Left lobe of liver (tissue), 2 donors: Measurements from ENCODE around the gene FRMPD1. TPM values are rescaled to one million over a fixed set of nuclear protein-coding genes. Genes with fewer than 3 reads are reported as not detected.
A peak's percentile ranks its signal among the peaks of the same experiment; 100 is the strongest.

Experiments
- ATAC-seq: fragments of 200-7000 bp; cut with Tn5 transposase; one replicate; pipeline ENCODE4 v1.9.1; 2020; ENCODE audit warnings: mild to moderate bottlenecking, moderate library complexity
- DNase-seq: peaks from one replicate; pipeline ENCODE4 v3.0.0-alpha.2; 2020; ENCODE audit warnings: low spot score
- total RNA-seq: library from RNA; stranded (reverse); gene quantifications from one replicate; pipeline ENCODE4 v1.2.1, GENCODE V29; 2021
- donor health status: DM: no; HTN: no; CAD: no; lungs with moderate emphysema.
- donor health status: DM: no; HTN: yes; CAD: no.

FRMPD1 gene
- total RNA-seq, 1 donor from 2014 or later = 0.88 TPM

- ATAC-seq (no peak), DNase-seq (no peak)
These were observed 28.1 kb downstream of the FRMPD1 start for GRCh38 chr9:37678789-37679273.

GRCh38 chr9:37679649-37680402, 29.1 kb downstream of the FRMPD1 start:
- ATAC-seq = no peak
- no peak for DNase-seq

GRCh38 chr9:37682951-37683350, 32.2 kb downstream of the FRMPD1 start:
- ATAC-seq (no peak), DNase-seq (no peak)

GRCh38 chr9:37683531-37684371, 33.0 kb downstream of the FRMPD1 start:
- DNase-seq = no peak
- no peak for ATAC-seq

- ATAC-seq (no peak), DNase-seq (no peak)
These were observed 42.0 kb downstream of the FRMPD1 start for GRCh38 chr9:37692622-37693221.

GRCh38 chr9:37693260-37693659, 42.5 kb downstream of the FRMPD1 start:
- DNase-seq (no peak), ATAC-seq (no peak)

- ATAC-seq = no peak
- no peak for DNase-seq
These were observed 43.6 kb downstream of the FRMPD1 start for GRCh38 chr9:37694355-37694754.

GRCh38 chr9:37696528-37696927, 45.8 kb downstream of the FRMPD1 start:
- ATAC-seq (no peak), DNase-seq (no peak)

- DNase-seq = no peak
- no peak for ATAC-seq
These were observed 49.4 kb downstream of the FRMPD1 start for GRCh38 chr9:37700131-37700530.

- DNase-seq (peak; percentile 61), ATAC-seq (peak; percentile 94)
These were observed 50.1 kb downstream of the FRMPD1 start for GRCh38 chr9:37700900-37701299.

GRCh38 chr9:37705787-37706186, 55.0 kb downstream of the FRMPD1 start:
- ATAC-seq (no peak), DNase-seq (no peak)

- ATAC-seq (no peak), DNase-seq (no peak)
These were observed 55.5 kb downstream of the FRMPD1 start for GRCh38 chr9:37706290-37706689.

- DNase-seq (peak; percentile 55), ATAC-seq (peak; percentile 93)
These were observed 57.0 kb downstream of the FRMPD1 start for GRCh38 chr9:37707748-37708147.

GRCh38 chr9:37710046-37710445, 59.3 kb downstream of the FRMPD1 start:
- DNase-seq (no peak), ATAC-seq (no peak)

GRCh38 chr9:37715260-37715659, 64.5 kb downstream of the FRMPD1 start:
- ATAC-seq (peak; percentile 91), DNase-seq (no peak)

- DNase-seq (no peak), ATAC-seq (peak; percentile 78)
These were observed 65.3 kb downstream of the FRMPD1 start for GRCh38 chr9:37715991-37716505.

- DNase-seq = no peak
- no peak for ATAC-seq
These were observed 68.8 kb downstream of the FRMPD1 start for GRCh38 chr9:37719526-37719925.

GRCh38 chr9:37727013-37727412, 76.3 kb downstream of the FRMPD1 start:
- no peak for ATAC-seq
- DNase-seq = no peak

- no peak for DNase-seq
- no peak for ATAC-seq
These were observed 78.7 kb downstream of the FRMPD1 start for GRCh38 chr9:37729499-37729898.

- DNase-seq (no peak), ATAC-seq (no peak)
These were observed 79.5 kb downstream of the FRMPD1 start for GRCh38 chr9:37730256-37730655.

- DNase-seq (no peak), ATAC-seq (no peak)
These were observed 80.1 kb downstream of the FRMPD1 start for GRCh38 chr9:37730839-37731238.
